GM19324 (cell line): Measurements from ENCODE around the gene COPG1.

ENCODE experiments used
- ATAC-seq: cut with Tn5 transposase; IDR thresholded peaks from one replicate; pipeline ENCODE4 v1.9.1; 2021; ENCODE audit warnings: mild to moderate bottlenecking, moderate library complexity; ENCODE audit not compliant: unreplicated experiment, low FRiP score

COPG1 gene

DNA sequence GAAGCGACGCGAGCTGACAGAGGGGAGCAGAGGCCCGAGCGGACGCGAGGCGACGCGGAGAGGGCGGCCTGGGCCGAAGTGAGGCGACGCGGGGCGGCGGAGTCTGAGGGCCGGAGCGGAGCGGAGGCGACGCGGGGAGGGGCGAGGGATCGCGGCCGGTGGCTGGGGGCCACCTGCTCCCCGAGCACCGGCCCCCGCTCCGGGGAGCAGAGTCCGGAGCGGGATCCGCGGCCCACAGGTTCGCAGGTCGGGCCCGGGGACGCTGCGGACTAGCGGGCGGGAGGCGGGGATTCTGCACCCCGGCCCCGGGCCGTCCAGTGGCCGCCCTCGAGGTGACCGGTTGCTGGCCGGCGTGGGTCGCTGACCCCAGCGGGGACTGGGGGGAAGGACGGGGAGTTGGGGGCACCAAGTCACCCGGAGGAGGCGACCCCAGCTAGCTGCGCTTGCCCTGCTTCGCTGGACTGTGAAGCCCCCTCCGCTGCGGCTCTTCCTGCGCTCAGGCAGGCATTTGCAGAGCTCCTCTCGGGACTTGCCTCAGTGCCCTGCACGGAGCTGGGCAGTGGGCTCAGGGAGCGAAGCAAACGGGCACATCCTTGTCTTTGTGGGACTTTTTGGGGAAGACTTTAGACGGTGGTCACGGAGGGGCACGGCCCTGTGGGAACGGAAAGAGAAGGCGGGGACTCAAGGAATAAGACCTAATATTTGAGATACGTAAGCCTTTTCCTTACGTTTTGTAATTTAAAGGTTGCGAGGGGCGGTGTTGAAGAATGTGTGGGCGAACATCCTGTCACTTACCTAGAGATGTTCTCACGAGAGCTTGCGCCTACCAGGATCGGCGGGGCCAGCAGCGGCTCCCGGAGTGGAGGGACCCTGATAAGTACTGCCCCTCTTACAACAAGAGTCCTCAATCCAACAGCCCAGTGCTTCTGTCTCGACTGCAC, 29.8 kb downstream of the COPG1 start:
- peak; percentile 14 for ATAC-seq

DNA sequence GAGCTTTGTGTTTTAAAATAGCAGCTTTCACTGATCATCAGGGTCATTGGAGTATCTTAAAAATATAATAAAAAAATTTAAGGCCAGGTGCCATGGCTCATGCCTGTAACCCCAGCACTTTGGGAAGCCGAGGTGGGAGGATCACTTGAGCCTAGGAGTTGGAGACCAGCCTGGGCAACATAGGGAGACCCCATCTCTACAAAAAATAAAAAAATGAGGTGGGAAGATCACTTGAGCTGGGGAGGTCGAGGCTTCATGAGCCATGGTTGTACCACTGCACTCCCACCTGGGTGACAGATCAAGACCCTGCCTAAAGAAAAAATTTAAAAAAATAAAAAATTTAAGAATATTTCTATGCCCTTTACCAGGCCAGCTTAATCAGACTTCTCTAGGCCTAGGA, 30.8 kb downstream of the COPG1 start:
- ATAC-seq: no peak

DNA sequence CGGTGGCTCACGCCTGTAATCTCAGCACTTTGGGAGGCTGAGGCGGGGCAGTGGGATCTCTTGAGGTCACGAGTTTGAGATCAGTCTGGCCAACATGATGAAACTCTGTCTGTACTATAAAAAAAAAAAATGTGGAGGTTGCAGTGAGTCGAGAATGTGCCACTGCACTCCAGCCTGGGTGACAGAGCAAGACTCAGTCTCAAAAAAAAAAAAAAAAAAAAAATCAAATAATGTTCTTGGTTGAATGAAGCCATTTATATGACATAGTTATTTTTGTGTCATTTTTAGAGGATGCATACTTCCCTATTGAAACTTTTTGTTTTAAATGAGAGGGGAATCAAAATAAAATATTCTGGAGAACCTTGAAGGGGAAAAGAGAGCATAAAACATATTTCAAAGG, 32.3 kb downstream of the COPG1 start:
- ATAC-seq: no peak

DNA sequence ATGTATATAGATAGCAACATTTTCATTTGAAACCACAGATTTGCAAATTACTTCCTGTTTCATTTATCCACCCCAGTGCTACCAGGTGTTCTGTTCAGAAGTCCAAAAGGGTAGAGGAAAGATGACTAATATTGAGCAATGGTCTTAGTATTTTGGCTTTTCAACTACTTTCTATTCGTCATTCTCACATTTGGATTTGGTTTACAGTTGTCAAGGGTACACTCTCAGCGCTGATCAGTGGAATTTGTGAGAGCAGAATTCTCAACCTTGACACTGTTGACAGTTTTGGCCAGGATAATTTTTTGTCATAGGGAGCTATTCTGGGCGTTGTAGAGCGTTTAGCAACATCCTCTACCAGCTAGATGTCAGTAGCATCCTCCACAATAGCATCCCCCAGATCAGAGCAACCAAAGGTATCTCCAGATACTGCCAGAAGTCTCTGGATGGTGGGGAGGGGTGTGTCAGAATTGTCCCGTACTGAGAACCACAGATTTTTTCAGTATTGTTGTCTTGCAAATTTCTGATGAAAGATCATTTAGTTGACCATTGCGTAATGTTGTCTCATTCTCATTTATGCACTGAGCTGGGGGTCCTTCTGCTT, 33.4 kb downstream of the COPG1 start:
- peak; percentile 55 for ATAC-seq

DNA sequence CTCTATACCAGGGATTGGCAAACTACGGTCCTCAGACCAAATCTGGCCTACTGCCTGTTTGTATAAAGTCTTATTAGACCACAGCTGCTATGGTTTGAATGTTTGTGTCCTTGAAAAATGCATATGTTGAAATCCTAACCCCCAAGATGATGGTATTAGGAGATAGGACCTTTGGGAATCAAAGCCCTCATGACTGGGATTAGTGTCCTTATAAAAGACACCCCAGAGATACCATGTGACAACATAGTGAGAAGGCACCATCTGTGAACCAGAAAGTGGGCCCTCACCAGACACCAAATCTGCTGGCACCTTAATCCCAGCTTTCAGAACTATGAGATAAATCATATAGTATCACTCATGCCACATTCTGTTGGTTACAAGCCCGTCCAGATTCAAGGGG, 36.7 kb downstream of the COPG1 start:
- no peak for ATAC-seq

DNA sequence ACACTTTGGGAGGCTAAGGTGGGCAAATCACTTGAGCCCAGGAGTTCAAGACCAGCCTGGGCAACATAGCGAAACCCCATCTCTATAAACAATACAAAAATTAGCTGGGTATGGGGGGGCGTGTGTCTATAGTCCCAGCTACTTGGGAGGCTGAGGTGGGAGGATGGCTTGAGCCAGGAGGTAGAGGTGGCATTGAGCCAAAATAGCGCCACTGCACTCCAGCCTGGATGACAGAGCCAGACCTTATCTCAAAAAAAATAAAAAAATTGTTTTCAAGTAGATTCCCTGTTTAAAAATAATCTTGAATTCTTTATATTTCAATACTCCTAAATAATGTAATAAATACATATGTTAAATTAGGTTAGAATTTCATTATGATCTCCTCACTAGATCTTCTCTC, 39.0 kb downstream of the COPG1 start:
- no peak for ATAC-seq

DNA sequence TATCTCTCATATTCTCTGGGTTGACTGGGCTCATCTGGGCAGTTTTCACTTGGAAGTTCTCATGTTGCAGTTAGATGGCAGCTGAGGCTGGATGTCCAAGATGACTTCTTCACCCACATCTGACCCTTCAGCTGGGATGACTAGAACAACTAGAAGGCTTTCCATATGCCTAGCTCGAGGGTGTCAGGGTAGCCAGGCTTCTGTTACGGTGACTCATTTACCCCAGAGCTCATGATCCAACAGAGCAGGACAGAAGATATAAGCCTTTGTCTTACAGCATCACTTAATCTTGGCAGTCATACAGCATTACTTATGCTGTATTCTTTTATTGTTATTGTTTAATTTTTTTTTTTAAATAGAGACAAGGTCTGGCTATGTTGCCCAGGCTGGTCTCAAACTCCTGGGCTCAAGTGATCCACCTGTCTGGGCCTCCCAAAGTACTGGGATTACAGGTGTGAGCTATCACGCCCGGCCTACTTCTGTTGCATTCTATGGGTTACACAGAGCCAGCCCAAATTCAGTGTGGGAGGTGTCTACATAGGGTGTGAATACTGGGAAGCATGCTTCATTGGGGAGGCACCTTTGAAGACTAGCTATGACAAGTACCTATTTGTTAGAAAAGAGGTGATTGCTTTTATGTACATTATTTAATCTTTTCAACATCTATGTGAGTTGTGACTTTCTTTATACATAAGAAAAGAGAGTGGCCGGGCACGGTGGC, 40.0 kb downstream of the COPG1 start:
- no peak for ATAC-seq

DNA sequence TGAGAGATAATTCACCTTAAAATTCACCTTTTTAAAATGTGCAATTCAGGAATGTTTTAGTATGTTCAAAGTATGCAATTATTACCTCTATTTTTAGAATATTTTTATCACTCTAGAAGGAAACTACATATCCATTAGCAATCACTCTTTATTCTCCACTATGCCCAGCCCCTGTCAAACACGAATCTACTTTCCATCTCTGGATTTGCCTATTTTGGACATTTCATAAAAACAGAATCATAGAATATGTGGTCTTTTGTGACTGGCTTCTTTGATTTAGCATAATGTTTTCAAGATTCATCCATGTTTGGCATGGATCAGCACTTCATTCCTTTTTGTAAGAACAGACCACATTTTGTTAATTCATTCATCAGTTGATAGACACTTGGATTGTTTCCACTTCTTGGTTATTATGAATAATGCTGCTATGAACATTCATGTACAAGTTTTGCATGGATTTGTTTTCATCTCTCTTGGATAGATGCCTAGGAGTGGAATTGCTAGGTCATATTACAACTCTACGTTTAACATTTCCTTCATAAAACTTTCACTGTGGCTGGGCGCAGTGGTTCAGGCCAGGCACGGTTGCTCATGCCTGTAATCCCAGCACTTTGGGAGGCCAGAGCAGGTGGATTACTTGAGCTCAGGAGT, 42.0 kb downstream of the COPG1 start:
- ATAC-seq: no peak

DNA sequence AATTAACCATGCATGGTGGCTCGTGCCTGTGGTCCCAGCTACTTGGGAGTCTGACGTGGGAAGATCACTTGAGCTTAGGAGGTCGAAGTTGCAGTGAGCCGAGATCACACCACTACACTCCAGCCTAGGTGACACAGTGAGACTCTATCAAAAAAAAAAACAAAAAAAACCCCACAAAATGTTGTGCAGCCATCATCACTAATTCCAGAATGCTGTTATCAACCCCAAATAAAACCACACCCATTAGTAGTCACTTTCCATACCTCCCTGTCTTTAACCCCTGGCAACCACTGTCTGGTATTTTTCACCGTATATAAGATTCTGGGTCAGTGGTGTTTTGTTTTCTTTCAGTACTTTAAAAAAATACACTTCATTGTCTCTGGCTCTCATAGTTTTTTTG, 45.9 kb downstream of the COPG1 start:
- no peak for ATAC-seq

DNA sequence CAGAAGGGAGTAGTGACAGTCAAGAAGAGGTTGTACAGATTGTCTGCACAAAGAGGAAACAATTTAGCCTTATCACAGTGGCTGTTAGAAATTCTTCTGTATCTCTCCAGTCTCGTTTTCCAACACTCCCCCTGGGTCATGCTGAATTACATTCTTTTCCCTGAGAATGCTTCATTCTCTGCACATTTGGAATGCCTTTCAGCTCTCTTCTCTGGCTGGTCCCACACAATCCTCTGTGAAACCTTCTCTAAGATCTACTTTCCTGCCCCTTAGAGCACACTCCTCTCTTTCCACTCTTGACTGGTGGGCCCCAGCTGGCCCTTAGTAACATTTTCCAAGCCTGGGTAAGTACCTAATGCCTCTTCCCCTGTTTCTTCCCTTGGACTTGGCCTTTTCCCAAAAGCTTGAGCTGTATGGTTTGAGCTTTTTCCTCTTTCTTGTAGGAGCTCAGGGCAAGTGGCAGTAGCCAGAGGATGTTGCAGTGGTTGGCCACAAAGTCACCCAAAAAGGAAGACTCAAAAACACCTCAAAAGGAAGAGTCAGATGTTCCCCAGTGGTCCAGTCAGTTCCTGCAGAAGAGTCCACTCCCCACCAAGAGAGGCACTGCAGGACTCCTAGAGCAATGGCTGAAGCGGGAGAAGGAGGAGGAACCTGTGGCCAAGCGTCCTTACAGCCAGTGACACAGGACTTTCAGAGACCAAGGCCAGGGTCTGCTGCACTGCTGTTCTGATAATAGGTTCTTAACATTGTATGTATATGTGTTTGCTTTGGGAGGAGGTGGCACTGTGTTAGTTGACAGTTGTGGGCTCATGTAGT, 54.9 kb downstream of the COPG1 start:
- no peak for ATAC-seq

DNA sequence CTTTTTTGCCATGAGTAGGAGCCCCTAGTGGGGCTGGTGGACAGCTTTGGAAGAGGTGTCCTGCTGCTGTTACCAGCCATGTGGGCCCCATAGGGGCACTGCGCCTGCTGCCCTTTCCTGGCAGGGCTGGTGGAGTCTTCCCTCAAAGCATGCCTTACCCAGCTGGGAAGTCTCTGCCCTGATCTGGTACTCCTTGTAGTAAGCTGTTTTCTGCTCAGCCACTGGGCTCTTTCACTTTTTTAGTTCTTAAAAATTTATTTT, 55.5 kb downstream of the COPG1 start:
- no peak for ATAC-seq

DNA sequence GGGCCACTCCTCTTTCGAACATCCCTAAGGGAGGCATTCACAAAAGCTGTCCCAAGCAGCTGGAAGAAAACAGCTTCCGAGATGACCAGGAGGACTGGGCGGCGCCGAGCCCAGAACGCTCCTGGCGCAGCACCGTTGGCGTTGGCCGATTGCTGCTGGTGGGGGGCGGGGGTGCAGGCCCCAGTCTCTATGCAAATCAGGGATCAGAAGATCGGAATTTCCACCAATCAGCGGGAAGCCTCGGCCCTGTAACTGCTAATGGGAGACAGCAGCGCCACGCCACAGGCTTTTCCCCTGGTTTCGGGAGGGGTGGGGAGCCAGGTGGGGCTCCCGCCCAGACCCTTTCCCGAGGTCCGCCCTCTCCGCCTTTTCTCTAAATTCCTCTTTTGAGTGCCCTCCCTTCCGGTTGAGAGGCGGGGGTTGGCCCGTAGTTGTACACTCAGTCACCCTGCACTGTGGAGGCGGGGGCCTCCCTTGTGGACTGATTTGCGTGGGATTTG, 56.2 kb downstream of the COPG1 start:
- ATAC-seq: no peak

DNA sequence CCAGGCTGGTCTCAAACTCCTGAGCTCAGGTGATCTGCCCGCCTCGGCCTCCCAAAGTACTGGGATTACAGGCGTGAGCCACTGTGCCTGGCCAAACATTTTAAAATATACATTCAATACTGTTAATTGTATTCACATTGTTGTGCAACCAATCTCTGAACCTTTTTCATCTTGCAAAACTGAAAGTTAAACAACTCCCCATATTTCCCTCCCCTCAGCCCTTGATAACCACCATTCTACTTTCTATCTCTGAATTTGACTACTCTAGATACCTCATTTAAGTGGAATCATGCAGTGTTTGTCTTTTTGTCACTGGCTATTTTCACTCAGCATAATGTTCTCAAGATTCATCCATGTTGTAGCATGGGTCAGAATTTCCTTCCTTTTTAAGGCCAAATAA, 59.2 kb downstream of the COPG1 start:
- no peak for ATAC-seq

DNA sequence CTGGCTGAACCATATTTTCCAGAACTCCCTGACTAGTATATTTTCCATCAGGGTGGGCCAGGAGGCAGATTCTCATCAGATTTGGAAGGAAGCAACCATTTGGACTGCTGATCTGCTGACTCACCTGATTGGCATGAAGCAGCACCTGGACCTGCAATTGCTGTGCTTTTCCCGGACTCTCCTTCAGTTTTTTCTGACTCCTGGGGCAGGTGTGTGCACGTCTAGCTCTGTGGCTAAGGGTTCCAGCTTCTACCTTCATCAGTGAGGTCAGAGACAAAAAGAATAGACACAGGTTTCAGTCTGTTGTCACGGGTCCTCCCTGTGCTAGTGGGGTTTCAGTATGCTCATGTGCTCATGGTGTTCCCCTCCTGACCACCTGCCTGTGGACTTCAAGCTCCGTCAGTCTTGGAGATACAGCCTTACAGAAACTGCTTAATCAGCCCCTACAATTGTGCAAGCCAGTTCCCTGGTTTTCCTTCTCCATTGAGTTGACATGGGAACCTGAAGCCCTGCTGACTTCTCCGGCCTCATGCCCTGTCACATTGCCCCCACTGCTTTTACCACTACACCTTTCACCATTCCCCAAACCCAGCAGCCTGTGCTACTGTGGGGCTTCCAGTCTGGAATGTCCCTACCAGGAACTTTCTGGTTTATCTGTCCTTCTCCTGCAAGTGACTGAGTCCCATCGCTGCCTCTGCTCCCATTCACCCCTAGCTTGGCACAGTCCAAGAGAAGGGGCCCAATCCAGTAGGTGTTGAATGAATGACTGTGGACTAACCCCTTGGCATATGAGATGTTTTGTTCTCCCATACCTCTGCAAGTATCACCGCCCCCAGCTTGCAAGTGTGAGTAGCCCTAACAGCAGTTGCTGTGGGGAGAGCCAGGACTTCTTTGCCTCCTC, 61.0 kb downstream of the COPG1 start:
- ATAC-seq: no peak

DNA sequence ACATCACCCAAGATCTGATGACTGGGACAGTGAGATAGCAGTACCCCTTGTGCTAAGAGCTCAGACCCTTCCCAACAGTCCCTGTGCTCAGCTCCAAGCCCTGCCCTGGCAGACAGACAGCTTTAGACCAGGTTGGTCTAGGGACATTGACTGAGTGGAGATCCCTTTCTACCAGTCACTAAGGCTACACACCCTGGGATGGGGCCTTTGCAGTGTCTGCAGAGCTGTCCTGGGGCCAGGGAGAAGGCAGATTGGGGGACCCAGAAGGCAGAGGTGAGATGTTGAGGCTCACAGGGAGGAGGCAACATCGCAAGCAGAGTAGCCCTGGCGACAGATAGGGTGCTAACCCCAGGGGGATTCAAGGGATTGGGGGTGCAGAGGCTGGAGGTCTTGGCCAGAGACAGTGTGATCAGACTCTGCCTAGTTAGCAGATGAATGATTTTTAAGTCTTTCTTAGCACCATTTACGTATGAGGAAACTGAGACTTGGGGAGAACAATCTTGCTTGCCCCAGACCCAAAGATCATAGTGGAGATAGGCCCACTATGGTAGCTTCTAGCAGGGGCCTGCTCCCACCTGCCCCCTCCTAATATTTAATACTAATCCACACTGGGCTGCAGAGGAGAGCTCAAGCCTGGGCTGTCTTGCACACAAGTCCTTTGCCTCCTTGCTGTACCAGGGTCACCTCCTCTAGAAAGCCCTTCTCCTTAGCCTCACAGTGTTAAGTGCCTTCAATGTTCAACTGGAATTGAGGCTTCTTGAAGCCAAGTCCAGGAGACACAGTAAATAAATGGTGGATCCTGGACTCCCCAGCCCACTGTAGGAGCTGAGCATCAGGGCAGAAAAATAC, 61.9 kb downstream of the COPG1 start:
- no peak for ATAC-seq

DNA sequence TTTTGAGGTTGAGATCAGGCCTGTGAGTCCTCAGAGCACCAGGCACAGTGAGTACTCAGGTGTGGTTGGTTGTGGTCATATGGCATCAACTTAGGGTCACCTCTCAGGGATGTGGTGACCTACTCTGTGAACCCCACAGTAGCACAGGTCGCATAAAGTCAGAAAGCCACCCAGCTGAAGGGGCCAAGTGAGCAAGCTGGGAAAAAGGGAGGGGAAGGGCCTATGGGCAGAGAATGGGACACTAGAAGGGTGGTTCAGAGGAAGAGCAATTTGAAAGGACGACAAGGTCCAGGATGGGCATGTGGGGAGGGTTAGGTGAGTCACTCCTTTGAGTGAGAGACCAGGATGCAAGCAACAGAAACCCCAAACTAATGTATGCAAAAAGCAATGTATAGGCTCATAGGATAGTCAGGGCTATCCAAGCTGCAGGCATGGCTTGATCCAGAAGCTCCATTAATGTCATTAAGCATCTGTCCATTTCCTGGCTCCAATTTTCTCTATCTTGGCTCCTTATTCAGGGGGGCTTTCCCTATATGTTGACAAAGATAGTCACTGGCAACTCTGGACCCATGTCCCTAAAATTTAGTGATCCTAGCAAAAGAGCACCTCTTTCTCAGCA, 62.7 kb downstream of the COPG1 start:
- no peak for ATAC-seq

DNA sequence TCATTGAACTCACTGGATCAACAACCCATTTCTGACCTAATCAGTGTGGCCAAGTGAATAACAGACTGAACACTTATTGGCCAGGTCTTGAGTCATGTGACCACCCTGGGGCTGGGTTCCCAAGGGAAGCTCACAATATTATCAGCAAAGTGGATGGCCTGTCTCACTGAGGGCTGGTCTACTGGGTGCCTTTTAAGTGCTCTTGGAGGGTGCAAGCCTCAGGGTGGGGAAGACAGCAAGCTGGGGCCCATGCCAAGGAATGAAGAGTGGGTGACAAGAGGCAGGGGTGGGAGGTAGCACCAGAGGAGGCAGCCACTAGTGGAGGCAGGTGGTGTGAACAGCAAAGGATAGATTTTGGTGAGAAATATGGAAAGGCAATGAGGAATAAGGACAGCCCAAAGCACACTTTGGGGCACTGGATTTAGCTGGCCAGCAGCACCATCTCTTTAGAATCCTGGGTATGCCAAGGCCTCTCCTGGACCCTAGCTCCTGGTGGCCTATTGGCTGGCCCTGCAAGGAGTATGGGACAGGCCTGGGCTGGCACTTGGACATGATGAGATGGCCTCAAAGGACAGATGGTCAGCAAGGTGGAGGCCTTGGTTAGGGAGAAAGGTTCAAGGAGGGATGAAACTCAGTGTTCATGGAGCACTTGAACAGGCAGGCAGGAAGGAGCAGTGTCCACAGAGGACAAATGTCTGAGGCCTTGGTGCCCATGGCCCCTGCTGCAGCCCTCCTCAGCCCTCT, 63.4 kb downstream of the COPG1 start:
- ATAC-seq: no peak

DNA sequence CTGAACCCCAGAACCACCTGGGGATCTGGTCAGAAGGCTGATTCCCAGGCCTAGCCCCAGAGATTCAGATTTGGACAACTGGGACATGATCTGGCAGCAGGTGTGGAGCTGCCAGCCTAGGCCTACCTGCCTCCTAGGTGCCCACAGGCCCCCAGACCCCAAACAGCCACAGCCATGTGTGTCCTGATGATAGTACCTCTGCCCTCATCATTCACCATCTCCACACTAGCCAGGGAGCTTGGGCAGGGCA, 63.9 kb downstream of the COPG1 start:
- ATAC-seq: no peak
